GM21825 (cell line): Measurements from ENCODE around the gene THSD4.
"Not testable (repeated sequence)": the region's sequence is repeated elsewhere in the genome, so short reads cannot be mapped to it uniquely, and the experiment has no call there.

Experiments used
- ATAC-seq: cut with Tn5 transposase; IDR thresholded peaks from one replicate; pipeline ENCODE4 v1.9.1; 2021; ENCODE audit warnings: mild to moderate bottlenecking, moderate library complexity; ENCODE audit not compliant: unreplicated experiment

Gene THSD4

DNA sequence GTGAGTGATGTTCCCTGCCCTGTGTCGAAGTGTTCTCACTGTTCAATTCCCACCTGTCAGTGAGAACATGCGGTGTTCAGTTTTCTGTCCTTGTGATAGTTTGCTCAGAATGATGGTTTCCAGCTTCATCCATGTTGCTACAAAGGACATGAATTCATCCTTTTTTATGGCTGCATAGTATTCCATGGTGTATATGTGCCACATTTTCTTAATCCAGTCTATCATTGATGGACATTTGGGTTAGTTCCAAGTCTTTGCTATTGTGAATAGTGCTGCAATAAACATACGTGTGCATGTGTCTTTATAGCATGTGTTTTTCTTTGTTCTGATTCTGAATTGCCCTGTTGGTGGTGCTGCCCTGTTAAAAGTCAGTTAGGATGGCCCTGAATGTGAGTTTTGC, 204.2 kb downstream of the THSD4 start:
- ATAC-seq, result not testable (repeated sequence)

DNA sequence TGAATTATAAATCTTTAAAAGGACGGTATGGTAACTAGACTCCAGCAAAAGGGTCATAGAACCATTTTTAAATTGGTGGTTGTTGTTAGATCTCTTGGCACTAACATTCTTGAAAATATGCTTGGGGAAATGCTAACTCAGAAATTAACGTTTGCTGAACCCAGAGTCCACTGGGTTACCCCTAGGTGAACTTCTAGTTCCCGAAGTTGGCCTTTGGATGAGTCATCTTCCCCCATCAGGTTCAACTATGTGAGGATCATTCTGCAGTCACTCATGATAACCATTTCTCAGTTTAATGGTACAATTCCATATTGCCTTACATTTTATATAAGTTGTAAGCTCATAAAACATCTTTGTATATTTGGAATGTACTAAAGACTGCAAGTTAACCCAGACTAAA, 204.7 kb downstream of the THSD4 start:
- ATAC-seq, result no peak

DNA sequence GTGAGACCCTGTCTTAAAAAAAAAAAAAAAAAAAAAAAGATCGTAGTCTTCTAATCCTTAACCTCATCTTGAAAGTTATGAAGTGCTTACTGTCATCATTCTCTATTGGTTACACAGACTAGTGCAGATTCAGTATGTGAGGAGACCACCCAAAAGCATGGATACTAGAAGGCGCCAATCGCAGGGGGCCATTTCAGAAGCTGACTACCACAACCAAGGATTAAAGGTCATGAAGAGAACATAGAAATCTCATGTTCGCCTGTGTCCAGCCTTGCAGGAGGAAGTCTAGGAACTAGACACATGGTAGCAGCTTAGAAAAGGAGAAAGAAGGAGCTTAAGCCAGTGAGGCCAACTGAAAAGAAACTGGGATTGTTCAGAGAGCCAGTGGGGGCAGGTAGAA, 207.8 kb downstream of the THSD4 start:
- no peak for ATAC-seq

DNA sequence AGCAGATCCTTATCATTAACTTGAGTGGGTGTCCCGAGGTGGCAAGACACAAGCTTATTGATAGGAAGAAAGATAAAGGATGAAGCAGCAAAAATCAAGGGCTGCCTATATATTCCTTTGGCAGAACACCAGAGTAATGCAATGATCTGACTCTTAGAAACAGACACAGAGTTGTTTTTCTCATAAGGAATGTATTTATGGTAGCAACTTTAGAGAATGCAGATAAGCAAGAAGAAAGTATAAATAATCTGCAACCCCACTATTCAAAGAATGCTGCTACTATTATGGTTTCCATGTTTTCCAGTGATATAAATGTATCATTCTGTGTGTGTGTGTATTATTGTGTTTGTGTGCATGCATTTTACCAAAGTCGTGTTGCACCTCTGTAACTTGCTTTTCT, 208.3 kb downstream of the THSD4 start:
- ATAC-seq, result no peak

DNA sequence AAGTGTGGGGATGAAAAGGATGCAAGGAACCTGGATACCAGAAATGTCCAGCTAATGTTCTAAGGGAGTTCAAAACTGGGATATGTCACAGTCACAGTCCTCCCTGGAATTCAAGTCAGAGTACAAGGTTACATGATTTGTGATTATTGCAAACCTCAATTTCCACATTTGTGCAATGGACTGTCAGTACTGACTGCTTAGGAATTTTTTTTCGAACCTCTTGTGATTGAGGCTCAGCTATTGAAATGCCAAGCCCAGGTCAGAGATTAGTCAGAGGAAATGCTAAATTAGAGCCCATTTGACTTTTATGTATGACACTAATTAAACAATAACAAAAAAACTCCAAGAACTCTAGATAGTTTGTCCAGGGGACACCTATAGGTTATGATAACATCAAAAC, 210.2 kb downstream of the THSD4 start:
- no peak for ATAC-seq

DNA sequence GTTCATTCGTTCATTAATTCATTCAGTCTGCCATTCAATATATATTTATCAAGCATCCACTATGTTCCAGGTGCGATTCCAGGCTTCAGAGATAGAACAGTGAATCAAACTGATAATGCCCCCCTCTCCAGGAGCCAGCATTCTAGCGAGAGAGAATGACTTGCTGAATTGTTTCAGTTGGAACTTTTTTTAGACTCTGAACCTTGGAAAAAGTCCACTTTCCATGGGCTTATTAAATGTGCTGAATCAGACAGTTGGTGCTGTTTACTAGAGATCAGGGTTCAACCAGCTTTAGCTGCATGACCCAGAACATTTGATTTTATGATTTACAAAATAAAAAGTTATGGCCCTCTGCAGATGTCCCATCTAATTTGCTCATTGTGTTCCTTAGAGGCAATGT, 213.2 kb downstream of the THSD4 start:
- ATAC-seq, result no peak

DNA sequence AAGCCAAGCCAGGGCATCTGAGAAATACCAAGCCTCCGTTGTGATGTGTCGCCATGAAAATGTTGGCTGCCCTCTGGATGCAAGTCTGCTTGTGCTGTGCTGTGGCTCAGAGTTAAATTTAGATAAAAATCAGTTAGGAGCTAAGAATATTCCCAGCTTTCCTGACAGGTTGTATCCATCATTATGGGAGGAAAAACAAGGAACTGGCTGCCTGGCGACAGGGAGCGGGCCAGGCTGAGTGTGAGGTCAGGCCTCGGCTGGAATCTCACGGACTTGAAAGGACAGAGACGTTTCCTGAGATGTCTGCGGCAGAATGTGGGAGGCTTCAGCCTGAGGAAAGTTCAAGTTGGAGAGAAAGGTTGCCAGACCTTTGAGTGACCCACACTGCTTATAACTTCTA, 213.8 kb downstream of the THSD4 start:
- no peak for ATAC-seq

DNA sequence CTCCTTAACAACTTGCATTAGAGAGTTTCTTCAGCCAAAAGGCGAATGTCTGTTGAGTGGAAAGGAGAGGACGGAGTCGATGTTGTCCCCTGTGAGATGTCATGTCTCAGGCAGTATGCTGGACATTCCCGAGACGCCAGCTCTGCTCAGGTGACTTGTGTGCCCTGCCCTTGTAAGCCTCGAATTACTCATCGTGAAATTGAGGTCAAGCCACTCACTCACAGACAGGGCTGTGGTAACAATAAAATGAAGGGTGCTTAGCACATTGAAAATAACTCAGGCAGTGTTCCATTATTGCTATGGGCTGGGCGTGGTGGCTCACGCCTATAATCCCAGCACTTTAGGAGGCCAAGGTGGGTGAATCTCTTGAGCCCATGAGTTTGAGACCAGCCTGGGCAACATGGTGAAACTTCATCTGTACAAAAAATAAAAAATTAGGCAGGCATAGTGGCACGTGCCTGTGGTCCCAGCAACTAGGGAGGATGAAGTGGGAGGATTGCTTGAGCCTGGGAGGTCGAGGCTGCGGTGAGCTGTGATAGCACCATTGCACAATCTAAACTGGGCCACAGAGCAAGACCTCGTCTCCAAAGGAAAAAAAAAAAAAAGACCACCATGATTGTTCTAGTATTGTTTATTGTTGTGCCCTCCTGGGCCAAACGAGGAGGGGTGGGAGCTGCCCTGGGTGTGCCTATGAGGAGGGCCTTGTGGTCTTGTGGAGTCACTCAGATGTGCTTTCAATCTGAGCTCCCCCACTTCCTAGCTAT, 214.4 kb downstream of the THSD4 start:
- no peak for ATAC-seq

DNA sequence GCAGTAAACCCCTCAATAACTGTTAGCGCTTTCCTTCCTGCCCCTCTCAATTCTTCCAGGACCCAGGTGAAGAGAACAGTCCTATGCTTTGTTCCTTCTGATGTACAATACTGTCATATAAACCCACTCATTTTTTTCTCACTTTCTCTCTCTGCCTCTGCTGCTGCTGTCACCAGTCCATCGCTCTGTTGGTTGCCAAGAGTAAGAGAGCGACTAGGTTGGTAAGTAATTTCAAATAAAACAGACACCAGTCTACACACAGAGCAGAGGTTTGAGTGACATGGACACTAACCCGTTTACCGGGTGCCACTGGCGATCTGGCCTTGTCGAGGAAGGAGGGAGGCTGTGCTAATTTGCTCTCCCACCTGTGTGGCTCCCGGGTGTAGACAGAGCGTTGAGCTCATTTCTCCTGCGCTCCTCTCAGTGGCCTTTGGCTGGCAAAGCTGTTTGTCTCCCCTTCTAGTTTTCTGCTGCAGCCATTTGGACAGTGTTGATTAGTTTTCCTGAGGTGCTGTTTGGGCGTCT, 215.4 kb downstream of the THSD4 start:
- ATAC-seq, result no peak

DNA sequence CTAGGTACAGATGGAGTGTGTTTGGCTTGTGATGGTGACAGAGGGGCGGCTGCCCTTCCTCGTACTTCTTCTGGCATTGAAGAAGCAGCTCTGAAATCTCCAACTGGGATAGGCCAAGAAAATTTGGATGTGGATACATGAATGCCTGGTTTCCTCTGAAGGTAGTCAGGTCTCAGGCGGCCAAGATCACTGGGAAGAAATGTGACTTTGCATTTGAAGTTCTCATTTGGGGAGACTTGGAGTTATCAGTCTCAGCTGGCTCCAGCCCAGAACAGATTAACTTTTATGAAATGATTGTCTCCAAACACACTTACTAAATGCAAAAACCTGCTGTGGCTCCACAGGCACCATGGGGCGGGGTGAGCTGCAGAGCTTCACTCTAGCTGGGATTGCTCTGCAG, 215.9 kb downstream of the THSD4 start:
- no peak for ATAC-seq

DNA sequence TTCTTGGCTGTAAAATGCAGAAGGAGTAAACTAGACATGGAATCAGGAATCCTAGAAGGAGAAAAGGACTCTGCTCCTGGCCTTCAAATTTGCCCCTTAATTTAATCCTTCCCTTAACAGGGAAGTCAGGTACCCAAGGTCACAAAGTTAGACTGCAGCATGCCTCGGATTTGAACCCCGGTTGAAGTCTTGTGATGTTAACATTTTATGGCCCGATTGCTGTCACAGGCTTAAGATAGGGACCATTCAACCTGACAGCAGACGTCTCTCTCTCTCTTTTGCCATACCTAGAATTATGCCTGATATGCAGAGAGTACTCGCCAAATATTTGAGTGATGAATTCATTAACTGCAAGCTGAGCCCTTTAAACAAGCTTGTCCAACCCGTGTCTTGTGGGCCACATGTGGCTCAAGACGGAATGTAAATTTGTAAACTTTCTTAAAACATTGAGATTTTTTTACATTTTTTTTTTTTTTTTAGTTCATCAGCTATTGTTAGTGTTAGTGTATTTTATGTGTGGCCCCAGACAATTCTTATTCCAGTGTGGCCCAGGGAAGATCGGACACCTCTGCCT, 217.2 kb downstream of the THSD4 start:
- ATAC-seq, result no peak

DNA sequence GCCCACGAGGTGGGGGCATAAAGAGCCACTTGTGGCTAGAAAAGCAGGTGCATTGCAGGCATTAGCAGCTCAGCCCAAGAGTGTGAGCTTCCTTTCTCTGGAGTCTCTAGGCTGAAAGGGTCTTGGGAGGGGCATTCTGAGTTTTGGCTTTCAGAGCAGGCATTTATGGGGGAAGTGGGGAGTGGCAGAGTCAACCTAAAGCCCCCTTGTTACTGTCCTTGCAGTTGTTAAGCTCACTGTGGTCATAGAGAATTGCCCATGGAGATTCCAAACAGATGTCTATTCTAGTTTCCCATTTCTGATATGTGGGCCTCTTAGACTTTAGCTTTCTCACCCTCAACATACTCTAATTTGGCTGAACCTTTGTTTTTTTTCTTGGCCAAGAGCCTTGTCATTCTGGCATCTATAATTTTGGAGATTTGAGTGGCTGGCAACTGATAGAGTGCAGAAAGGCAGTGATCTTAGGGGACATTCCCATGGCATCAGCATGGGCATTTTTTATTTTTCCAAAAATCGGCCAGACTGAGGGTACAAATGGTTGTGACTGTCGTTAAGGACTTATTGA, 217.9 kb downstream of the THSD4 start:
- ATAC-seq, result no peak

DNA sequence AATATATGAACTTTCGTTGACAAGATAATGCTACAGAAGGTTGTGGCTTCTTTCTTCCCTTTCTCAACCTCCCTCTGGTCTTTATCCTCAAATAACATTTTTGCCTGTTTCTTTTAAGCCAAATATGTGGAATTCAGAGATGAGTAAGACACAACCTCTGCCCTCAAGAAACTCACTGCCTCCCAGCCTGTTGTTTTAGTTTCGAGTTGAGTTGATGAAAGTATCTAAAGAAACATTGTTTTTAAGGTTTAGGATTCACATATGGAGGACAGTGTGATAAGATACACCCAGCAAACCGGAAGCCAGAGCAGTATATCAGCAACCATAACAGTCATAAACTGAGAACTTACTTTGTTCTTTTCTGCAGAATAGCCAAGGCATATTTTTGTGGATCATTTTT, 218.6 kb downstream of the THSD4 start:
- ATAC-seq, result no peak

DNA sequence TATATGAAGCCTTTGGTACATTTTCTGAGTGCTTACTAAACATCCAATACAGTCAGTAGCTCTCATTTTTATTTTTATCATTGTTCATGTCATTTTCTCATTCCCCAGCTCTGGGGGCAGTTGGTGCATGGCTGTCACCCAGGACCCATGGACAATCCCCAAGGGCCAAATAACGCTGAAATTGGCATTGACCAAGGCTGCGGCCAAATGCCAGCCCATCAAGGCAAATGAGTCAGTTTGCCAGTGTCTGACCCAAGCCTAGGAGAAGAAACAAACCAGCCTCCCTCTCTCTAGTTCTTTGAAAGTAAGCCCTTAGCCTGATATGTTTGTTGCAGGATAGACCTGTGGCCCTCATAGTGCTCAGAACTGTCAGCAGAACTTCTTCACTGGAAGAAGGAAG, 219.2 kb downstream of the THSD4 start:
- ATAC-seq, result no peak

DNA sequence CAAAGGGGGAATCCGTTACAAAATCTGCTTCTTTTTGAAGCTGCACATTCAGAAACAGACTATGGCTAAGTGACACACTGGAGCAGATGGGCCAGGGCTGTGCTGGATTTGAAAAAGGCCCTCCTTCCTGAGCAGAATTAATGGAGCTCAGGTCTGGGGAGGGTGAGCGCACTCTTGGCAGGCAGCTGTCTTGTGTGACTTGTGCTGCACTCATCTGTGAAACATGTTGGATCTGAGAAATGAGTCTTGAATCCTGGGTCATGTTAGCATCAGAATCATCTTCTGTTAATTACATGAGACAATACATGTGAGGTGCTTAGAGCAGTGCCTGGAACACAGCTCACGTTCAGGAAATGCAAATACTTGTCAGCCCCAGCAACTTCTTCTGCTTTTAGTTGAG, 219.6 kb downstream of the THSD4 start:
- ATAC-seq, result no peak

DNA sequence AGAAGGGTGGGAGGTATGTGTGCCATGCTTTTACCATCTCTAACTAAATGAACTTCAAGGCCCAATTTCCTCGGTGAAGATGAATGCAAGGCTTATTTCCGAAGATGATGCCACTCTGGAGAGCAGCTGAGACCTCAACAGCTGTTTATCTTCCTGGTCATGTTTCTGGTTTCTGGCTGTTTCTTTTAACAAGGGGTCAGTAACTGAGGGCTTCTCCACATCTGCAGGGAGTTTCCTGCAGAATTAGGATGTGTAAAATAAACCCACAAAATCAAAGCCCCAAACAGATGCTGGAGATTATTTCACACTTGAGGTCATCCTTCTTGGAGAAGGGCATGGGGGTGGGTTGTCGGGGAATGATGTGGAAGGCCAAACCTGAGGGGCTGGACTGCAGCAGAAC, 220.3 kb downstream of the THSD4 start:
- ATAC-seq, result no peak

DNA sequence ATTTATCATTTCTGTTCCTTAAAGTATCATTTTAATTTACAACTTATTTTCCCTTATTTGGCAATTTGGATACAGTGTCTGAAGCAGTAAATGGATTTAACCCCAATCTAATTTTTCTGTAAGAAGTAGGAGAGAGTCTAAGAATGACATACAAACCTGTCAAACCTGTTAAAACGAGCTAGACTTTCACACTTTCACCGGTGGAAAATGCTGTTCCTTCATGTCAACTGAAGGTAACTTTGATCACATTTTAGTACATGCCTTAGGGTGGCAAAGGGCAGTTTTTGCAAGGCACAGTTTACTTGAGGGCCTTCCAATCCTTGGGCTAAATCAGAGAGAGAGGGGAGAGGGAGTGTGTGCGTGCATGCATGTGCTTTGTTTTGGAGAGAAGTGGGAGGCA, 221.4 kb downstream of the THSD4 start:
- ATAC-seq, result no peak

DNA sequence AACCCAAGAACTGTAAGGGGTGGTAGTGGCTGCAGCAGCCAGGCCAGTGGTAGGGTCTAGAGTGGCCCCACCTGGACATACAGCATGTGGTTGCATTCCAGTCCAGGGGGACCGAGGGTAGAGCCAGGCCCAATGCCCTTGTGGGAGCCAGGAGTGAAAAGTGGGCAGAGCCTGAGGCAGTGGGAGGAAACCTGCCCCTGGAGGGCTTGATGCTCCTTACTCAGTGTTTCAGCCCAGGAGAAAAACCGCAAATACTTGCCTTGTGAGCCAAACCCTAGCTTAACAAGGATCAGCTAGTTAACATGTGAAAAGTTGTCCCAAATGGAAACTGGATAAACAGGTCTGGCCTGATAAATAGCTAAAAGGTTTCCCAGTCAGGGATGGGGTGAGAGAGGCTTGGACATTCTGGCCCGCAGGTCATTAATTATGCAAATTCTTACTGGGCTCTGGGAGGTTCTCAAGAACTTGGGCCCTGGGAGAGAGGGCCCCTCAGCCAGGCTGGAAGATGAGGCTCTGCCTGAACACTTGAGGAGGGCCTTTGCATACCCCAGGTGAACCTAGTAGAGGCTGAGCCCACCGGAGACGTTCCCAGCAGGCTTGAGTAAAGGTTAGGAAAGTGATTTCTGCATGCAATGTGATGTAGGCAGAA, 222.1 kb downstream of the THSD4 start:
- no peak for ATAC-seq

DNA sequence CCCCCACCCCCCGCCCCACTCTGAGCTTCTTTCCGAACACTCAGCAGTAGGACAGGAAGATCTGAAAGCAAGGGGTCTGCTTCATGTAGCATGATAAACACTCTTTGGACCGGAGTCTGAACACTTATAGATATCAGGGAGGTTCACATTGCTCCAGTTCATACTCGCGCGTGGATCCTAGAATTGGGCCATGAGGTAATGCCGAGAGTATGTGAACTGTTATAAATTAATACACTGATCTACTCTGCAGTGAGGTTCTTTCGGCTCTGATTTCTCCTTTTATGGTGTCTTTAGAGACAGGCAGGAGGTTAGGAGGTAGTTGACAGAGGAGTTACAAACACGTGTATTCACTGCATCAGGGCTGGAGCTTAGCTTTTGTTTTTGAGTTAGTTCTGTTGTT, 223.0 kb downstream of the THSD4 start:
- no peak for ATAC-seq

DNA sequence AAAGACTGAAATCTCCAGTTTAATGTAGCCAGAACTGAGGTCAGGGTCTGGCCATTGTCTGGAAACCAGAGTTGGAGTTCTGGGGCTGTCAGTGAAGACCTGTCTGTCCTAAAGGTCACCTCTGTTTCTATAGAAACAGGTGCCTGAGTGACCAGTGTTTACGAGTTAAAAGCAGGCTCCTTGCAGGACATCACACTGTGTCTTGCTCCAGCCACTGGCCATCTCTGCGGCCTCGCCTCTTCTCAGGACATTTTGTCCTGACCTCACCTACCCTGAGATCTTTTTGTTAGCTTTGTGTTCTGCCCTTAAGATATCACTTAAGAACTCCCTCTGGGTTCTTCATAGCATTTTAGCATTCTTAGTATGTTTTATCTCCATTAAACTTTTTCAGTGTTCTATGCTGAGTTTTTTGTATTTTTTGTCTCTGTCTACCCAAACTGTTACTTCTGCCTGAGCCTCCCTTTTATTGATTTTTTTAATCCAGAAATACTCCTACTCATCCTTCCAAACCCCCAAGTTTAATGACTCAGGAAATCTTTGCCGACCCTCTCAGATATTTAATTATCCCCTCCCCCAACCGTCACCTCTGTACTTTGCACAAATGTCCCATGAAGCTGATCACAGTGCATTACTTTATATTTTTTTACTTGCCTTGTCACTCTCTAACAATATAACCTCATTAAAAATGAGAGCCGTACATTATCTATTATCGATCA, 223.7 kb downstream of the THSD4 start:
- ATAC-seq, result no peak

DNA sequence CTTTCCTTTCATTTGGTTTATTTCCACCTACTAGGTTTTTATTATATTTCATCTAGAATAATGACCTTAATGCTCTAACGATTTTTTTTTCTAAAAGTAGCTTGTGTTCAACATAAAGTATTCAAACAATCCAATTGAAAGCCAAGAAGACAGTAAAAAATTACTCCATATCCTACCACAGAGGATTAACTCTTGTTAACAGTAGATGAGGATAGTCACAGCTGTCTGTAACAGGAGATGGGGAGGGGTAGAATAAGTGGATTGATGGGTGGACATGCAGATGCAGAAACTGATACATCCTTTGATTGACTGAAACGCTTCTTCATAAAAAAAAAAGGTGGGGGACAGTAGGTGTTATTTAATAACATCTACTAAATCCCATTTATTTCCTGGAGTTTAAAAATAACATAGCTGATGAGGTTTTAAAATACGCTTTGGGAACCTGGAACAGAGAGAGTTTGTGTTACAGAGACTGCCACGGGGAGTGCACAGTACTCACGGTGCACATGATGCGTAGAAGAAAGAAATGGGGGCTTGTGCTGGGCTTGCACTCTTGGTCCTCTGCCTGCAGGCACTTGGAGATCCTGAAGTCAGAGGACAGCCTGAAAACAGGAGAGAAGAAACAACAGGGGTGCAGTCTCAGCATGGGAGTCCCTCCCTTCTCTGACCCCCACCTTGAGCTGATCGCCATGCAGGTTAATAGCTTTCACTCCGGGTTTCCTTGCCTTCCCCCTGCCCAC, 226.7 kb downstream of the THSD4 start:
- ATAC-seq, result no peak
